Brain microvascular endothelial cell (primary cell): ENCODE results near the gene PRELID1.

Experiments
- DNase-seq: peaks from one replicate; pipeline ENCODE4 v3.0.0-alpha.2; 2020
- H3K27ac ChIP-seq: fragments of 250-450 bp; sonication (Bioruptor Pico); 2 replicates; pipeline ENCODE4 v1.5.1; 2020; ENCODE audit warnings: mild to moderate bottlenecking, moderate library complexity
- H3K27me3 ChIP-seq: fragments of 250-450 bp; sonication (Bioruptor Pico); replicated peaks from 2 replicates; pipeline ENCODE4 v1.5.1; 2020; ENCODE audit warnings: mild to moderate bottlenecking
- H3K36me3 ChIP-seq: fragments of 250-450 bp; sonication (Bioruptor Pico); replicated peaks from 2 replicates; pipeline ENCODE4 v1.5.1; 2020; ENCODE audit warnings: mild to moderate bottlenecking
- H3K4me3 ChIP-seq: 2 replicates; pipeline ENCODE4 v1.5.1; 2011; ENCODE audit warnings: low read depth, mild to moderate bottlenecking, control low read depth, low read length, moderate library complexity
- in situ Hi-C: cut with HindIII; loops from 2 replicates; pipeline ENCODE4 v1.10.0; 2017; ENCODE audit warnings: low sequenced_read_pairs, low pct_ligation_motif_present
- TF ChIP-seq, protein P1 (sequence below): IDR thresholded peaks from 2 replicates; pipeline ENCODE4 v1.5.1; 2011; ENCODE audit warnings: low read depth, mild to moderate bottlenecking, moderate library complexity, low read length, control low read depth, inconsistent platforms; ENCODE audit errors: missing control alignments

Gene PRELID1

DNA sequence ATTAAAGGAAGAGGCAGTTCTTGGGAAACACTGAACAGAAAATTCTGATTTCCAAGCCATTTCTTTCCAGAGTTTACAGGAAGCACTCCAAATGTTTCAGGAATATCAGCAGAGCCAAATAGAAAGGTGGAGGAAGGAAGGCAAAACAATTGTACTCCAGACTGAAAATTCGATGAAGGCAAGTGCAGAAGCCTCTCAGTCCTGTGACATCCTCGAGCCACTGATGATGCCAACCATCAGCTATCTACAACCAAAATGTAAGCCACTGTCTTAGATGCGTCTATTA is 45.7 kb downstream of the PRELID1 start:
- no peaks in the 10 kb centered on the region for H3K27me3 ChIP-seq
- H3K27ac ChIP-seq: no peak overlapping the region
- TF ChIP-seq, protein P1, sequence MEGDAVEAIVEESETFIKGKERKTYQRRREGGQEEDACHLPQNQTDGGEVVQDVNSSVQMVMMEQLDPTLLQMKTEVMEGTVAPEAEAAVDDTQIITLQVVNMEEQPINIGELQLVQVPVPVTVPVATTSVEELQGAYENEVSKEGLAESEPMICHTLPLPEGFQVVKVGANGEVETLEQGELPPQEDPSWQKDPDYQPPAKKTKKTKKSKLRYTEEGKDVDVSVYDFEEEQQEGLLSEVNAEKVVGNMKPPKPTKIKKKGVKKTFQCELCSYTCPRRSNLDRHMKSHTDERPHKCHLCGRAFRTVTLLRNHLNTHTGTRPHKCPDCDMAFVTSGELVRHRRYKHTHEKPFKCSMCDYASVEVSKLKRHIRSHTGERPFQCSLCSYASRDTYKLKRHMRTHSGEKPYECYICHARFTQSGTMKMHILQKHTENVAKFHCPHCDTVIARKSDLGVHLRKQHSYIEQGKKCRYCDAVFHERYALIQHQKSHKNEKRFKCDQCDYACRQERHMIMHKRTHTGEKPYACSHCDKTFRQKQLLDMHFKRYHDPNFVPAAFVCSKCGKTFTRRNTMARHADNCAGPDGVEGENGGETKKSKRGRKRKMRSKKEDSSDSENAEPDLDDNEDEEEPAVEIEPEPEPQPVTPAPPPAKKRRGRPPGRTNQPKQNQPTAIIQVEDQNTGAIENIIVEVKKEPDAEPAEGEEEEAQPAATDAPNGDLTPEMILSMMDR: no peak
- H3K36me3 ChIP-seq: no peaks in the 10 kb centered on the region
- no peak for DNase-seq
- no peak overlapping the region for H3K4me3 ChIP-seq
- in situ Hi-C loops: no loop called here

GRCh38 chr5:177349762-177350161 is 46.2 kb downstream of the PRELID1 start:
- H3K36me3 ChIP-seq: no peaks in the 10 kb centered on the region
- DNase-seq: no peak
- in situ Hi-C loops: no loop called here
- H3K27me3 ChIP-seq: no peaks in the 10 kb centered on the region
- H3K27ac ChIP-seq: no peak overlapping the region
- no peak overlapping the region for H3K4me3 ChIP-seq
- TF ChIP-seq, protein P1: no peak

DNA sequence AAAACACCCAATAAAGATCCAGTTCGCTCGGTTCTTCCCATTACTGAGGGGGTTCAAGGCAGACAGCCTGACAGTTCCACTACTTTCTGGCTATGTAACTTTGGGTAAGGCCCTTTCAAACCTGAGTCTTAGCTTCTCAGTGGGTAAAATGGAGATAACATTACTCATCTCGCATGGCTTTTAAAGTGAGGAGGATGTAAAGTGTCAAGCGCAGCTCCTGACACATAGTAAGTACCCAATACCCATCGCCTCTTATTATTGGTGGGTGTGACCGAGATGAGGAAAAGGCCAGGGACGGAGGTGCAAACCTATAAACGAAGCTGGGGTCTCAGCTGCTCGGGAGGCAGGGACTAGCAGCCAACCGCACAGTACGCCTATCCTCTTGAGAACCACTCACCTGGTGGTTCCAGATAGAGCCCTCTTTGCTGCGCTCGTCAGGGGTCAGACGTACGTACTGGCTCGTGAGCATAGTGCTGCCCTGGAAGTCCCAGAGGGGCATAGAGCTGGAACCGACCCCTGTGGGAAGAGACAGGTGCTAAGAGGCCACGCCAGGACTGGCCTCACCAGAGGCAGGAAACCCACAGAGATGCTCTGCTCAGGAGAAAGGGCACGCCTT is 47.3 kb downstream of the PRELID1 start:
- Histone ChIP-seq H3K36me3 (no peaks in the 10 kb centered on the region), H3K27ac (peak overlapping the region; percentile 97), H3K4me3 (peak overlapping the region; percentile 99), H3K27me3 (no peaks in the 10 kb centered on the region)
- in situ Hi-C loops: no loop called here
- DNase-seq: no peak
- TF ChIP-seq, protein P1: no peak

DNA sequence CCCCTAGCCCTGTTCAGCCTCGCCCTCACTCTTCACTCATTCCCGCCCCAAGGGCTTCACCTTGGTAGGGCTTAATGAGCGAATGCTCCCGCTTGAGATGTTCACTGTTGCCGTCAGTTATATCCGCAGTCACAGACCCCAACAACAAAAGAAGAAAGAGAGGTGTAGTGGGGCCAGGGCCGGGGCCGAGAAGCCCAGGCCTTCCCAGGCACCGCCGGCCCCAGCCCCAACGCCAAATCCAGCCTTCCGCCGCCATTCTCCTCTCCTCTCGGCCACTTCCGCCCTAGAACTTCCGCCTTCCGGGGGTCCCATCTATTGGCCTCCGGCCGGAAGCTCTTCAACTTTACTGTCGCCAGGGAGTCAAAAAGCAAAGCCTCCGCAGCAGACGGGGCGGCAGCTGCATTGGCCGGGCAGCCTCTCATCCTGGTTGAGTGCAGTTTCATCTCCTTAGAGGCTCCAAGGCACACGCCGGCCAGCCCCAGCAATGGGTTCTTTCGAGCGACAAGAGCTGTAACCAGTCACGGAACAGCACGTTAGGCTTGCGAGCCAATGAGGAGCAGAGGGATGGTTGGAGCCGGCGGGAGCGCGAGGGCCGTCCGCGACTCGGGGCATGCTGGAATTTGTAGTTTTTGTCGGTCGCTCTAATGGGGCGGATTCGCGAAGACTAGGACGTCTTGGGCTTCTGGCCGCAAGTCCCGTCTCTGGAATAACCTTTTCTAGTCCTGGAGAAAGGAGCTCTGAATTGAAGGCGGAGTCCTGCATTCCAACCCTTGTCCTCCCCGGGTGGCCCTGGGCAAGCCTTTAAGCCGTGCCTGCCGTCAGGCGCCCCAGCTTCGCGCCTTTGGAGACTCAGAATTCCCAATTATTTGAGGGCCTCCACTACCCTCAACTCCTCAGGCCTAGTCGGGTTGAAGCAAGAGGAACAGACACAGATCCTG is 48.1 kb downstream of the PRELID1 start, which contains the start of gene LMAN2:
LMAN2 (minus strand) TSS at position 277 of the 938 bp plus-strand sequence; CDS start at position 256, 21 bp downstream.
- no peaks in the 10 kb centered on the region for H3K36me3 ChIP-seq
- in situ Hi-C loops: no loop called here
- H3K27me3 ChIP-seq: no peaks in the 10 kb centered on the region
- DNase-seq: peak; percentile 97
- TF ChIP-seq, protein P1: no peak
- H3K27ac ChIP-seq: peak within 1 kb of the TSS; percentile 97
- peak within 1 kb of the TSS; percentile 99 for H3K4me3 ChIP-seq

DNA sequence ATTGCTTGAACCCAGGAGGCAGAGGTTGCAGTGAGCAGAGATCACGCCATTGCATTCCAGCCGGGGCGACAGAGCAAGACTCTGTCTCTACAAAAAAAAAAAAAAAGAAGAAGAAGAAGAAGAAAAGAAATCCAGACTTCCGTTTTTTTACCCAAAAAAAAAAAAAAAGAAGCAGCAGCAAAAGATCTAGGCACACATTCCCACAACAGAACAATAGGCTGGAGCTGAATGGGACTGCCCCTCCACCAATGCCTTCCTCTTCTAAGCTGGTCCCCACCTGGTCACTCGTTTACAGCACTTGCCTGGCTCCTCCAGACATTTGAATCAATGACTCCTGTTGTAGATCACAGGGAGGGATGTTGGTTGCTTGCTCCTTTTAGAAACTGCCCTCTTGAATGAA is 49.5 kb downstream of the PRELID1 start:
- TF ChIP-seq, protein P1: no peak
- in situ Hi-C loops: no loop called here
- no peaks in the 10 kb centered on the region for H3K36me3 ChIP-seq
- H3K27me3 ChIP-seq: no peaks in the 10 kb centered on the region
- H3K4me3 ChIP-seq: no peak overlapping the region
- DNase-seq: no peak
- no peak overlapping the region for H3K27ac ChIP-seq

DNA sequence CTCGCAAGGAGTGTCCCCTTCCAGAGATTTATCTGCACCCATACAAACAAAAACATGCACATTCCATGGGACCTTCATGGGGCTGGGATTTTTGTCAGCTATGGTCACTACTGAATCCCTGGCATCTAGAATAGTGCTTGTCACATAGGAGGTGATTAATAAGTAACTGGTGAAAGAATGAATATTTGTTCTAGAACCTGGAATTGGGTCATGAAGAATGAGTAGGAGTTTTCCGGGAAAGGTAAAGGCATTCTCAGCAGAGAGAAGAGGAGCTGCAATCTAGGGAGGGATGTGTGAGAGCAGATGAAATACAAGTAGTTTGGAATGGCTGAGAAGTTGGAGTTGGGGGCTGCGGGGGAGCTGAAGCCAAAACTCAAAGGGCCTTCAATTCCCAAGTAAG is 50.7 kb downstream of the PRELID1 start:
- DNase-seq: no peak
- no peaks in the 10 kb centered on the region for H3K36me3 ChIP-seq
- in situ Hi-C loops: no loop called here
- TF ChIP-seq, protein P1: no peak
- H3K27ac ChIP-seq: no peak overlapping the region
- no peak overlapping the region for H3K4me3 ChIP-seq
- H3K27me3 ChIP-seq: no peaks in the 10 kb centered on the region
